ENCODE measurements around the gene BRD7. TPM values are rescaled to one million over a fixed set of nuclear protein-coding genes. Genes with fewer than 3 reads are reported as not detected.

The BRD7 gene
- total and polyA plus RNA-seq, 2 donors (not counting 3 experiments of a cell fraction or from before 2014, with no cell fraction given), result 17.1 to 69.1 TPM

DNA sequence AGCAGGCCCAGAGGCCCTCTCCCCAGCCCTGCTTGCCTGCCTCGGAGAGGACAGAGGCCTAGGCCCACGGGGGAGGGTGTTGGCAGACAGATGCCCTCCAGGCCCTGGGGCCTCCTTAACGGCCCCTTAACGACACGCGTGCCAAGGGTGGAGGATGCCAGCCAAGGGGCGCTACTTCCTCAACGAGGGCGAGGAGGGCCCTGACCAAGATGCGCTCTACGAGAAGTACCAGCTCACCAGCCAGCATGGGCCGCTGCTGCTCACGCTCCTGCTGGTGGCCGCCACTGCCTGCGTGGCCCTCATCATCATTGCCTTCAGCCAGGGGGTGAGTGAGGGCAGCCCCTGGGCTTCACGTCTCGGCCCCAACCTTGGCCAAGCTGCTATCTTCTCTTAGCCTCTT, 80.8 kb downstream of the BRD7 start:
- H3K27ac ChIP-seq (ENCODE audit: insufficient read depth, low read depth, low read length), result no peak overlapping the region
- no peaks in the 10 kb centered on the region for H4K20me1 ChIP-seq (replicated peaks; ENCODE audit: control insufficient read depth, extremely low read depth, insufficient read depth, low read length)
- H3K4me1 ChIP-seq (ENCODE audit: control insufficient read depth, extremely low read depth, insufficient read depth, low read length), result no peaks in the 10 kb centered on the region
- H3K9me3 ChIP-seq (replicated peaks; ENCODE audit: control insufficient read depth, insufficient read depth, low read length), result no peaks in the 10 kb centered on the region
- dilution Hi-C loops (cut with MboI; ENCODE audit: extremely low pct_ligation_motif_present, low sequenced_read_pairs) (no loop called here), intact Hi-C loops (cut with micrococcal nuclease) (no loop called here)
- BruUV-seq (replicated peaks), result no TSS peak
- H3K27me3 ChIP-seq (ENCODE audit: control insufficient read depth in 2 of 2, insufficient read depth in 2 of 2, low read length in 2 of 2), result no peaks in the 10 kb centered on the region
- DNase-seq (ENCODE audit: low read depth, low spot score) (no peak), FAIRE-seq (no peak)
- TF ChIP-seq GATA2 (IDR thresholded peaks at IDR 0.05; ENCODE audit: insufficient read depth, insufficient read length, low read depth, low read length) (no peak), MYC (IDR thresholded peaks at IDR 0.05; ENCODE audit: low read depth, low read length) (no peak), POLR2A (IDR thresholded peaks at IDR 0.05; ENCODE audit: low read depth, low read length) (no peak), POLR2AphosphoS5 (IDR thresholded peaks at IDR 0.05; ENCODE audit: insufficient read depth, low read depth, low read length) (no peak), JUN (IDR thresholded peaks at IDR 0.05; ENCODE audit: borderline replicate concordance, insufficient read depth, insufficient read length, low read depth) (no peak), FOS (IDR thresholded peaks at IDR 0.05; ENCODE audit: borderline replicate concordance, insufficient read depth, low read length) (no peak), EZH2 (IDR thresholded peaks at IDR 0.05; ENCODE audit: borderline replicate concordance, low read depth, low read length, severe bottlenecking) (no peak)
- TF ChIP-seq, protein P1, sequence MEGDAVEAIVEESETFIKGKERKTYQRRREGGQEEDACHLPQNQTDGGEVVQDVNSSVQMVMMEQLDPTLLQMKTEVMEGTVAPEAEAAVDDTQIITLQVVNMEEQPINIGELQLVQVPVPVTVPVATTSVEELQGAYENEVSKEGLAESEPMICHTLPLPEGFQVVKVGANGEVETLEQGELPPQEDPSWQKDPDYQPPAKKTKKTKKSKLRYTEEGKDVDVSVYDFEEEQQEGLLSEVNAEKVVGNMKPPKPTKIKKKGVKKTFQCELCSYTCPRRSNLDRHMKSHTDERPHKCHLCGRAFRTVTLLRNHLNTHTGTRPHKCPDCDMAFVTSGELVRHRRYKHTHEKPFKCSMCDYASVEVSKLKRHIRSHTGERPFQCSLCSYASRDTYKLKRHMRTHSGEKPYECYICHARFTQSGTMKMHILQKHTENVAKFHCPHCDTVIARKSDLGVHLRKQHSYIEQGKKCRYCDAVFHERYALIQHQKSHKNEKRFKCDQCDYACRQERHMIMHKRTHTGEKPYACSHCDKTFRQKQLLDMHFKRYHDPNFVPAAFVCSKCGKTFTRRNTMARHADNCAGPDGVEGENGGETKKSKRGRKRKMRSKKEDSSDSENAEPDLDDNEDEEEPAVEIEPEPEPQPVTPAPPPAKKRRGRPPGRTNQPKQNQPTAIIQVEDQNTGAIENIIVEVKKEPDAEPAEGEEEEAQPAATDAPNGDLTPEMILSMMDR (IDR thresholded peaks at IDR 0.05; ENCODE audit: extremely low read depth in 1 of 2, insufficient read depth in 1 of 2, low read depth in 1 of 2, low read length in 2 of 2), result no peak
- TF ChIP-seq, protein P2, sequence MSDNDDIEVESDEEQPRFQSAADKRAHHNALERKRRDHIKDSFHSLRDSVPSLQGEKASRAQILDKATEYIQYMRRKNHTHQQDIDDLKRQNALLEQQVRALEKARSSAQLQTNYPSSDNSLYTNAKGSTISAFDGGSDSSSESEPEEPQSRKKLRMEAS (IDR thresholded peaks at IDR 0.05; ENCODE audit: insufficient read depth, insufficient read length), result no peak
- H3K79me2 ChIP-seq (ENCODE audit: control insufficient read depth, insufficient read depth, low read length), result no peaks in the 10 kb centered on the region
- CTCF ChIA-PET, result interaction anchor here (1.1 to 2.1 kb wide), 2 partner anchors 67 to 263 kb away, joined by 3 to 7 read pairs; partner anchors contain the start of gene CNEP1R1
- no peak overlapping the region for H2AFZ ChIP-seq (ENCODE audit: low read depth, low read length)
- H3K9me1 ChIP-seq (replicated peaks; ENCODE audit: control insufficient read depth, extremely low read depth, insufficient read depth, low read length), result no peaks in the 10 kb centered on the region
- POLR2A ChIA-PET, result no interaction called here
- no peak overlapping the region for H3K4me2 ChIP-seq (ENCODE audit: insufficient read depth, low read length)
- no peak overlapping the region for H3K4me3 ChIP-seq (replicated peaks in 1 of 3; ENCODE audit: insufficient read depth in 1 of 3, low read depth in 1 of 3, low read length in 3 of 3)
- H3K36me3 ChIP-seq (ENCODE audit: control insufficient read depth in 2 of 2, extremely low read depth in 1 of 2, insufficient read depth in 2 of 2, low read length in 2 of 2), result no peaks in the 10 kb centered on the region
- no peak overlapping the region for H3K9ac ChIP-seq (replicated peaks; ENCODE audit: extremely low read depth, insufficient read depth, low read length)
